Stimulated activated CD4-positive, alpha-beta T cell treated with anti-CD3 and anti-CD28 coated beads, Interleukin-2, amount 100 ng/mL, for 24 hours (primary cell): ENCODE measurements around the gene PCGF3.
"Not testable (repeated sequence)": the region's sequence is repeated elsewhere in the genome, so short reads cannot be mapped to it uniquely, and the experiment has no call there.

Experiments
- DNase-seq, 2 donors: peaks; one replicate each; pipeline ENCODE4 v3.0.0-alpha.2; 2020

The PCGF3 gene

DNA sequence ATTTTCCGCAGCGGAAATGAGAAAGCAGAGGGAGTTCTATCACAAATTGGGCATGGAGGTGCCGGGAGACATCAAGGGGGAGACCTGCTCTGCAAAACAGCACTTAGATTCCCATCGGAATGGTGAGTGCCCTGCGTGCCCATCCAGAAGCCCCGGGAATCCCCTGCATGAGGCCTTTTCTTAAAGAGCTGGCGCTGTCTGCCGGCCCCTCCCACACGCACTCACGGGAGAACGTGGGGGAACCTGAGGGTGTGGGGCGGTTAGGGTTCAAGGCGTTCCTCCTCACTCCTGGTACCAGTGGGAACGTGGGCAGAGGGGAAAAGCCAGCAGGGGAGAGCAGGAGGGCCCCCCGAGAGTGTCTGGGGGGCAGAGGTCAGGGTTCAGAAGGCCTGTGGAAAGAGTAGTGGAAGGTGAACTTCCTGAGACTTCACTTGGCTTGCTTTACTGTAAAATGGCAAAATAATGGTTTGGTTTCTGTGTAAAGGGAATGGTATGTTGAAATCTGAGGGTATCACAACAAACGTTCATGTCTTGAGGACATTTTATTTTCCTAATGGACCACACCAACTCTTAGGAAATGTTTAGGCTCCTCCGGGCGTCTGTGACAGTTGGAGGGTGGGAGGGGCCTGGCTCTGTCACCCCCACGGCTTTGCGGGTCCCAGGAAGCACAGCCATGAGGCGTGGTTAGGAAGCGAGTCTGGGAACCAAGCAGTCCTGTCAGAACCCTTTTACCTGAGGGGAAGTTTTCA, 38.0 kb downstream of the PCGF3 start:
- DNase-seq, result no peak

DNA sequence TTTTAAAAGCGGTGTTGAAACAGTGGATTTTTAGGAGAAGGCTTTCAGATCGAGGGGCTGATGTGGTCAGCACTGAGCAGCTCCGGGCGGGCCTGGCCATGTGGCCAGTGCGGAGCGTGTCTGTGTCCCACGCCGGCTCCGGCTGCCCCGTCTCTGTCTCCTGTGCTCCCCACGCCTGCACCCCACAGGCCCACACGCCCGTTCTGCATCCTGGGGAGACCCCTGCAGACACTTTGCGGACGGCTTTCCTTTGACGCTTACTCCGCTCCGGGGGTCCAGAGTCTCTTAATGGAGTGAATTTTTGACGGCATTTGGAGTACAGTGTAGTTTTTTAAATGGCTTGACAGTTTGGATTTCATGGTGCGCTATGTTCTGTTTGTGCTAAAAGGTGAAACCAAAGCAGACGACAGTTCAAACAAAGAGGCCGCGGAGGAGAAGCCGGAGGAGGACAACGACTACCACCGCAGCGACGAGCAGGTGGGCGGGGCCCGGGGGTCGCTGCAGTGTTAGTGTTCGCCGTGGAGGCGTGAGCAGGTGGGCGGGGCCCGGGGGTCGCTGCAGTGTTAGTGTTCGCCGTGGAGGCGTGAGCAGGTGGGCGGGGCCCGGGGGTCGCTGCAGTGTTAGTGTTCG, 38.7 kb downstream of the PCGF3 start:
- DNase-seq, result no peak

DNA sequence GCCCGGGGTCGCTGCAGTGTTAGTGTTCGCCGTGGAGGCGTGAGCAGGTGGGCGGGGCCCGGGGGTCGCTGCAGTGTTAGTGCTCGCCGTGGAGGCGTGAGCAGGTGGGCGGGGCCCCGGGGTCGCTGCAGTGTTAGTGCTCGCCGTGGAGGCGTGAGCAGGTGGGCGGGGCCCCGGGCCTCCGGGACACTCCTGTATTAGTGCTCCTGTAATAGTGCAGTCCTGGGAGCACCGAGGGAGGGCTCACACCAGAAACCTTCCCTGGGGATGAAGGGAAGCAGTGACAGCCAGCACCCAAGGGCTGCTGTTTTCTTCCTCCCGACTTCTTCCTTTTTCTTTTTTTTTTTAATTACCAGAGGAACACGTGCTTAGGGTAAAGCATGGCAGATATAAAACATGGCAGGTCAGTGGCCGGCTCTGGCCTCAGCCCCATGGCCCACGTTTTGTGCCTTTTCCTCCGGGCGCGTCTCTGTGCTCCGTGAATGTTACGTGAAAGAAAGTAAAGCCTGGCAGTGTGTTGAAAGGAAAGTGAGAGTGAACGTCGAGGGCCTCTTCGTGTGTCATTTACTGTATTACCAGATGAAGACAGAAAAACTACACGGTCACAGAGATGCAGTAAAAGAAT, 42.0 kb downstream of the PCGF3 start:
- DNase-seq, result no peak

DNA sequence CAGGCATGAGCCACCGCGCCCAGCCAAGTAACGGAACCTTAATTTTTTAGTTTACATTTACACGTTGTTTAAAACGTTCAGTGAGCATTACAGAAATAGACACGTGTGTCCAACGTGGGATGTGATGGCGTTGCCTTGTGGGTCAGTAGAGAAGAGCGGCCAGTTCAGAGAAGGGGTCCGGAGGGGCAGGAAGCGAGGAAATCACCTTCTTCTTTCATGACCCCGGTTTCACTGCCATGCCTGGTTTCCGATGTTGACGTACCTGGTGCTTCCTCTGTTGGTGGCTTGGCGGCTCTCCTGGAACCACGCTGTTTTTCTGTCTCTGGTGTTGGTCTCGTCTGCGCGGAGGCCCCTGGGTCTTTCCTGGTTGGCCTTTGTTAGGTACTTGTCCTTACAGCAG, 42.8 kb downstream of the PCGF3 start:
- no peak for DNase-seq

DNA sequence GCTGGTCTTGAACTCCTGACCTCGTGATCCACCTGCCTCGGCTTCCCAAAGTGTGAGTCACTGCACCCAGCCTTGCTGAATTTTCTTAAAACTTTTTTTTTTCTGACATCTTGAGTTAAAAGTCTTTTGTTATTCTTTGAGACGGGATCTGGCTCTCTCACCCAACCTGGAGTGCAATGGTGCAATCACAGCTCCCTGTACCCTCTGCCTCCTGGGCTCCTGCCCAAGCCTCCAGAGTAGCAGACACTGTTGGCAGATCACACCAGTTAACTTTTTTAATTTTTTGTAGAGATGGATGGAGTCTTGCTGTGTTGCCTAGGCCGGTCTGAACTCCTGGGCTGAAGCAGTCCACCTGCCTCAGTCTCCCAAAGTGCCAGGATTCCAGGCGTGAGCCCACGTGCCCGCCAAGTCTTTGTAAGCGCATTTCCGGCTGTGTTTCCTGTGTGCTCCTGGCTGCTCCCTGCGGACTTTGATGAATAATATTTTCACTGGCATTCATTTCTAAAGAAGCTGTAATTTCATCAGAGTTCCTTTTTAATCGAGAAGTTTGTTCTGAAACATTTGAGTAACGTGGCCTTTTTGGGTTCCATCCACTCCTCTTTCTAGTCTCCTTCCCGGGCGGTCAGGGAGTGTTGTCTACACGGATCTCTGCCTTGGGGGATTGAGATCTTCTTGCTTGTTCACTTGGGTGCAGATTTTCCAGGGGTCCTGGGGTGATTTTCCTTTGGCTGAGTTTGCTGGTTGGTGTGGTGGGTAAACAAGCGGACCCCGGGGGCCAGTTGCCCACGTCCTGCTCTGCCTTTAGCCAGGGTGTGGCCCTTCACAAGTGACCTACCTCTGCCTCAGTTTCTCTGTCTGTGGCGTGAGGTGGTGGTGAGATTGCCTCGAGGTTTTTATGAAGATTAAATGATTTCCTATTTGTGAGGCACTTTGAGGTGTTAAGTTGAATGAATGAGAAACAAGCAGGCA, 44.4 kb downstream of the PCGF3 start:
- no peak for DNase-seq

GRCh38 chr4:751676-752075, 46.0 kb downstream of the PCGF3 start:
- no peak for DNase-seq

DNA sequence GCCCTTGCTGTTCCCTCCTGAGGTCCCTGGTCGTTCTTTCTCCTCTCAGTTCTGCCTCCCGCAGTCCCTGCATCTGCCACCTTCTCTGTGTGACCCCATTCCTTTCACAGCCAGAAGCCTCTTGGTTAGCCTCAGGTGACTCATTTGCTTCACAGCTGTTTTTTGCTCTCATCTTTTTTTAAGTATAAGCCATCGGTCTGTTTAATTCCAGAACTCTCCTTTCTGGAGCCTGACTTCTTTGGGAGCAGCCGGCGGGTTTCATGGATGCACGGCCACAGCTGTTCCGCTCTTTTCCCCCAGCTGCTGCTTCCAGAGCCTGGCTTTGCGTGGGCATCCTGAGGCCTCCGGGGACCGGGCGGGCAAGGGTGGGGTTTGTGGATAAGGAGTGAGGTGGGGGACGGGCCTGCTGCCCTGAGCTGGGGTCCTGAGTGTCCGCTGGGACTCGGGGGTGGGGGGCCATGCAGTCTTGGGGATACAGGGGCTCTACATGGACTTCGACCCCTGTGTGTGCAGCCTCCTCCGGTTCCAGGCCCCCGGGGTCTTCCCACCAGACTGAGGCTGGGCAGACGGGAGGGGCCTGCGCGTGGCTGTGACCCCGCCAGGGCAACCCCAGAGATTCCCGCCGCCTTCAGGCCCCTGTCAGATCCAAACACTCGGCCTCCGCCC, 46.7 kb downstream of the PCGF3 start:
- DNase-seq, result no peak

GRCh38 chr4:753186-753585, 47.6 kb downstream of the PCGF3 start:
- not testable (repeated sequence) for DNase-seq

GRCh38 chr4:754221-755120, 48.8 kb downstream of the PCGF3 start:
- no peak for DNase-seq

DNA sequence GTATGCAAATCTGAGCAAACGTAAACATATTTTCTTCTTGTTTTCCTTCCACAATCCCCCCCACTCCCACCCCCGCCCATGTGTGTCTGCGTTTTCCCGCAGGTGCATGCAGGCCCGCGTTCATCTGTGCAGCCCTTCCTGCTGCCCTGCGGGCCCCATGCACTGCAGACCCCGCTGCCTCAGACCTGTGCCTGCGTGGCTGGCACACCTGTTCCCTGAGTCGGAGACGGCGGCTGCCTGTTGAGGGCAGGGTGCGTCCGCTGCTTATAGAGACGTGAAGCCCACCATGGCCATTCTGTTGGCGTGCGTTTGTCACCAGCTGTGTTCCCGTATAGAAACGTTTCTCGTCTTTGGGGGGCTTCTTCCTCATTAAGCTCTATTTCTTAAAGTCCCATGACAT, 51.5 kb downstream of the PCGF3 start:
- no peak for DNase-seq

DNA sequence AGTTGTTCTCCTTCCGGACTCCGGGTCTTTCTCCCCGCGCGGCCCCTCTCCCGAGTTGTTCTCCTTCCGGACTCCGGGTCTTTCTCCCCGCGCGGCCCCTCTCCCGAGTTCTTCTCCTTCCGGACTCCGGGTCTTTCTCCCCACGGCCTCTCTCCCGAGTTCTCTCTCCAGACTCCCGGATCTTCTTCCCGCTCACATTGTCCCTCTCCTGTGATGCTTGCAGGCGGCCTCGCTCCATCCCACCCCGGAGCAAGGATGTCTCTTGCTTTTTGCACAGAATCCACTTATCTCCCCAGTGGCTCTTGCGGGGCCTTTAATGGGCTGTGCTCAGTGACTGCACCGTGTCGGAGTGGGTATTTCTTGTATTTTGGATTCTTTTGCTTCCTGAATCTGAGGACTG, 54.2 kb downstream of the PCGF3 start:
- not testable (repeated sequence) for DNase-seq

DNA sequence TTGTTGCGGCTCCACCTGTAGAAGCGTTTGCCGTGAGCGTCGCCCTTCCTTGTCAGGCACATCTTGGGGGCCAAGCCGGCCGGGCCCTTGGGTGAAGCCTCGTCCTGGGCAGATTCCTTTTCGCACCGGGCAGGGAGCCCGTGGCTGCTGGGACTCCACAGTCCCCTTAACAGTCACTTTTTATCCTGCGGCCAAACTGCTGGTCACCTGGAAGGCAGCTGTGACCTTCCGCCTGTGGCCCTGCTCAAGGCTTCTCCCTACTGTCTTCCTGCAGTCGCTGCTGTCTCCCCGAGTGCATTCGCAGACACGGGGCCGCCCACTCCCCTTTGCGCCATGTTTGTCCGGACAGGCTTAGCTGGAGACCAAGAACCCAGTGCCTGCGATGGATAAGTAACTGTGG, 55.0 kb downstream of the PCGF3 start:
- DNase-seq, result no peak

- DNase-seq, result no peak
Observed at GRCh38 chr4:761086-761485, 55.5 kb downstream of the PCGF3 start.

GRCh38 chr4:761739-762138, 56.1 kb downstream of the PCGF3 start:
- DNase-seq, result no peak

DNA sequence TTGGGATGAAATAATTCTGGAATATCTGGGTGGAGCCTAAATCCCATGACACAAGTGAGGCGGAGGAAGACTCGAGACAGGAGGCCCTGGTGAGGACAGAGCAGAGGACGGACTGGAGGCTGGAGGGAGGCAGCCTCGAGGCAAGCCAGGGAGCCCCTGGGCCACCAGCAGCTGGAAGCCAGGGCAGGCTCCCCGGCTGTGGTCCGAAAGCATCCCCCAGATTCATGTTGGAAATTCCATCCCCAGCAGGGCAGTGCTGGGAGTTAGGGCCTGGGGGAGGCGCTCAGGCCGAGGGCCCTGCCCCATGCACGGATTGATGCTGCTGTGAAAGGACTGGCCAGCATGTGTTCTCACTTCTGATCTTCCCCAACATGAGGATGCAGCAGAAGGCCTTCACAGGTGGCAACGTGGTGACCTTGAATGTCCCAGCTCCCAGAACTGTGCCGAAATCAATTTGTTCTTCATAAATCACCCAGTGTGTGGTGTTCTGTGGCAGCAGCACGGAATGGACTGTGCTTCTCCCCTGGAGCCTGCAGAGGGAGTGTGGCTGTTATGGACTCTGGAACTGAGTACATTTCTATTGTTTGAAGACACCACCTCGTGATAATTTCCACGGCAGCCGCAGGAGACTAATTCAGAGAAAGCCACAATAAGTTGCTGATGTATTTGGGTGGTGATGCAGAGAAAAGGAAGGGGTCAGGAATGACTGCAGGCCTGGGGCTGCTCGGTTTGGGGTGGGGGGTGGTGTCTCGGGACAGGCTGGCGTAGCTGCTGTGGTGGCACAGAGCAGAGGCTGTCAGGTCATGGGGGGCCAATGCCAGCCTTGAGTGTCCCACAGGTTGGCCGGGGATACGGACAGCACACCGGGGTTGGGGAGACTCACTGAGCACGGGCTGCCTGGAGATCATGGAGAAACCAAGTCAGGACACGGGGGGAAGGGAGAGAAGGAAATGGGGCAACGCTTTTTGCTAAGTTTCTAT, 56.9 kb downstream of the PCGF3 start:
- no peak for DNase-seq

GRCh38 chr4:763191-763810, 57.7 kb downstream of the PCGF3 start:
- DNase-seq, result no peak

DNA sequence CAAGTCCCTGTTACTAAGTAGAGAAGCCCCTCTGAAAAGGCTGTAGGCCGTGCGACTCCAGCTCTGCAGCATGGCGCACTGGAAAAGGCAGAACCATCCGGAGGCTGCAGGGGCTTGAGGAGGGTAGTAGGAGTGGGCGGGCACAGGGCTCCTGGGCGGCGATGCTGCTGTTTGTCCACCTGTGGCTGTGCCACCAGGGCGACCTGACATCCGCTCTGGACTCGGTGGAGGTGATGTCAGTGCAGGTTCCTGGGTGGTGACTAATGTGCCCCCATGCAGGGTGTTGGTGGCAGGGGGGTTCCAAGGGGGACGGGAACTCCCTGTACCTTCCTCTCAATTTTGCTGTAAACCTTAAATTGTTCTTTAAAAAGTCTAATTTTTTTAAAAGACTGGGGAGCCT, 58.3 kb downstream of the PCGF3 start:
- no peak for DNase-seq

GRCh38 chr4:764405-765169, 59.0 kb downstream of the PCGF3 start:
- no peak for DNase-seq

- no peak for DNase-seq
Observed at GRCh38 chr4:766152-766515, 60.5 kb downstream of the PCGF3 start.
